Smooth muscle cell (in vitro differentiated cells): Measurements from ENCODE around the gene PVRIG. TPM values are rescaled to one million over a fixed set of nuclear protein-coding genes. Genes with fewer than 3 reads are reported as not detected.
"Not testable (repeated sequence)": the region's sequence is repeated elsewhere in the genome, so short reads cannot be mapped to it uniquely, and the experiment has no call there.

Source experiments
- DNase-seq: peaks from one replicate; lab custom pipeline; 2025; ENCODE audit not compliant: unreplicated experiment; lab: John Stamatoyannopoulos, UW
- H2AFZ ChIP-seq: fragments of 200-600 bp; sonication (generic); 2 replicates; pipeline ENCODE4 v1.6.0; 2016; ENCODE audit warnings: antibody characterized with exemption, low read depth, mild to moderate bottlenecking
- H3F3A ChIP-seq: fragments of 200-600 bp; sonication (generic); 2 replicates; pipeline ENCODE4 v1.6.0; 2017; ENCODE audit warnings: antibody characterized with exemption, low read depth
- H3K27ac ChIP-seq: fragments of 200-600 bp; sonication (generic); 2 replicates; pipeline ENCODE4 v1.5.1; 2016; ENCODE audit warnings: low read depth, mild to moderate bottlenecking
- H3K27me3 ChIP-seq: fragments of 200-600 bp; sonication (generic); 2 replicates; pipeline ENCODE4 v1.6.1; 2016; ENCODE audit warnings: low read depth, mild to moderate bottlenecking
- H3K36me3 ChIP-seq: fragments of 200-600 bp; sonication (generic); 2 replicates; pipeline ENCODE4 v1.5.1; 2016; ENCODE audit warnings: low read depth
- H3K4me1 ChIP-seq: fragments of 200-600 bp; sonication (generic); 2 replicates; pipeline ENCODE4 v1.5.1; 2016; ENCODE audit warnings: low read depth
- H3K4me2 ChIP-seq: fragments of 200-600 bp; sonication (generic); 2 replicates; pipeline ENCODE4 v1.6.0; 2016; ENCODE audit warnings: mild to moderate bottlenecking
- H3K4me3 ChIP-seq: fragments of 200-600 bp; sonication (generic); 2 replicates; pipeline ENCODE4 v1.5.1; 2016; ENCODE audit warnings: mild to moderate bottlenecking
- H3K79me2 ChIP-seq: fragments of 200-600 bp; sonication (generic); 2 replicates; pipeline ENCODE4 v1.6.0; 2016; ENCODE audit warnings: low read depth, mild to moderate bottlenecking
- H3K9ac ChIP-seq: fragments of 200-600 bp; sonication (generic); 2 replicates; pipeline ENCODE4 v1.6.0; 2016; ENCODE audit warnings: low read depth
- H3K9me3 ChIP-seq: fragments of 200-600 bp; sonication (generic); replicated peaks from 2 replicates; pipeline ENCODE4 v1.5.1; 2016; ENCODE audit warnings: low read depth
- H4K20me1 ChIP-seq: fragments of 200-600 bp; sonication (generic); 2 replicates; pipeline ENCODE4 v1.6.0; 2016; ENCODE audit warnings: low read depth
- WGBS: methylation state at CpG from one replicate; pipeline ENCODE4 v1.1.7; 2016; ENCODE audit warnings: low lambda C conversion rate; 5-methylcytosine and 5-hydroxymethylcytosine counted together
- polyA plus RNA-seq: library from polyadenylated mRNA; unstranded; fragments of >200 nt; fragmentation: Nextera tagmentation; extraction: Ambion mirVana; gene quantifications from 2 replicates; pipeline ENCODE4 v1.2.1, GENCODE V29; 2016
- total RNA-seq: library from RNA; depleted of rRNA; stranded (reverse); fragments of >200 nt; gene quantifications from 2 replicates; pipeline ENCODE4 v1.2.3, GENCODE V29; 2014
- TF ChIP-seq, protein P1 (sequence below): fragments of 200-600 bp; sonication (generic); IDR thresholded peaks from 2 replicates; pipeline ENCODE4 v1.5.1; 2017; ENCODE audit warnings: borderline replicate concordance, mild to moderate bottlenecking, antibody characterized with exemption; ENCODE audit not compliant: insufficient read depth, poor library complexity, severe bottlenecking

The PVRIG gene
- total and polyA plus RNA-seq, 2 experiments from 2014 or later = not detected

DNA sequence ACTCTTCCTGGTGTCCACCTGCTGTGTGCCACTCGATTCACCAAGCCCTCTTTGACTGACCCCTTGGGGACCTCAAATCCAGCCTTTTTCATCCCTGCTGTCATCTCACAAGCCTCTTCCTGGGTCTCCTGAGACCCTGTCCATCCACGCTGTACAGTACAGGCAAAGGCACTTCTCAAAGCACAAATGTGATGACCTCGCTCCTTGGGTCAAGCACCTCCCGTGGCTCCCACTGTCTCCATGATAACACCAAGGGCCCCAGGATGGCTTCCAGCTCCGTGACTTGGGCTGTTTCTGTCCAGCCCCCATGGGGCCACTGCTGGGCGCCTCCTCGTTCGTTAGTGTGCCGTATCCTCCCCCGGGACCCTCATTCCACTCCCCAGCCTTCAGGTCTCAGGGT lies 28.7 kb downstream of the PVRIG start:
- TF ChIP-seq, protein P1, sequence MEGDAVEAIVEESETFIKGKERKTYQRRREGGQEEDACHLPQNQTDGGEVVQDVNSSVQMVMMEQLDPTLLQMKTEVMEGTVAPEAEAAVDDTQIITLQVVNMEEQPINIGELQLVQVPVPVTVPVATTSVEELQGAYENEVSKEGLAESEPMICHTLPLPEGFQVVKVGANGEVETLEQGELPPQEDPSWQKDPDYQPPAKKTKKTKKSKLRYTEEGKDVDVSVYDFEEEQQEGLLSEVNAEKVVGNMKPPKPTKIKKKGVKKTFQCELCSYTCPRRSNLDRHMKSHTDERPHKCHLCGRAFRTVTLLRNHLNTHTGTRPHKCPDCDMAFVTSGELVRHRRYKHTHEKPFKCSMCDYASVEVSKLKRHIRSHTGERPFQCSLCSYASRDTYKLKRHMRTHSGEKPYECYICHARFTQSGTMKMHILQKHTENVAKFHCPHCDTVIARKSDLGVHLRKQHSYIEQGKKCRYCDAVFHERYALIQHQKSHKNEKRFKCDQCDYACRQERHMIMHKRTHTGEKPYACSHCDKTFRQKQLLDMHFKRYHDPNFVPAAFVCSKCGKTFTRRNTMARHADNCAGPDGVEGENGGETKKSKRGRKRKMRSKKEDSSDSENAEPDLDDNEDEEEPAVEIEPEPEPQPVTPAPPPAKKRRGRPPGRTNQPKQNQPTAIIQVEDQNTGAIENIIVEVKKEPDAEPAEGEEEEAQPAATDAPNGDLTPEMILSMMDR = no peak
- DNase-seq = no peak
- Histone ChIP-seq H3K4me1 (no peaks in the 10 kb centered on the region), H3K79me2 (no peaks in the 10 kb centered on the region), H4K20me1 (peaks cover 18% of the 10 kb centered on the region), H3K36me3 (no peaks in the 10 kb centered on the region), H3K9me3 (no peaks in the 10 kb centered on the region), H3K4me2 (no peak overlapping the region), H3K27ac (no peak overlapping the region), H3K9ac (no peak overlapping the region), H3K27me3 (no peaks in the 10 kb centered on the region), H2AFZ (no peak overlapping the region), H3F3A (no peaks in the 10 kb centered on the region), H3K4me3 (no peak overlapping the region)
- WGBS = 97% methylated on average over 10 of the region's 10 CpGs

DNA sequence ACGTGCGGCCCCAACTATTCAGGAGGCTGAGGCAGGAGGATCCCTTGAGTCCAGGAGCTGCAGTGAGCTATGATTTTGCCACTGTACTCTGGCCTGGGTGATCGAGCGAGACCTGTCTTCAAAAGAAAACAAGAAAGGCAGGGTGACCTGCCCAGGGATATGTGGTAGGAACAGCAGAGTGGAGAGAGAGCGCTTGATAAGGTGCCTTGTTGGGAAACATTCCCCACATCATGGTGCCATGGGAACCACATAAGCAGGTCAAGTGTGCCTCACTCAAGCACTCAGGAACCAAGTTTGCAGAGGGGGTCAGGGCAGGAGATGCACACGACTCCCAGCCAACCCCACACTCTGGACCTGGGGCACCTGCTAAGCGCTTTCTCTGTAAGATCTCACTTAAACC lies 37.3 kb downstream of the PVRIG start:
- H3K36me3 ChIP-seq = no peaks in the 10 kb centered on the region
- H3K4me2 ChIP-seq = no peak overlapping the region
- H3K9ac ChIP-seq = no peak overlapping the region
- no peaks in the 10 kb centered on the region for H3K4me1 ChIP-seq
- 98% methylated on average over 7 of the region's 7 CpGs for WGBS
- H4K20me1 ChIP-seq = peaks cover 12% of the 10 kb centered on the region
- H2AFZ ChIP-seq = no peak overlapping the region
- no peaks in the 10 kb centered on the region for H3K9me3 ChIP-seq
- no peak for DNase-seq
- H3K27me3 ChIP-seq = no peaks in the 10 kb centered on the region
- no peaks in the 10 kb centered on the region for H3K79me2 ChIP-seq
- no peak overlapping the region for H3K27ac ChIP-seq
- H3K4me3 ChIP-seq = no peak overlapping the region
- TF ChIP-seq, protein P1 = no peak
- no peaks in the 10 kb centered on the region for H3F3A ChIP-seq

DNA sequence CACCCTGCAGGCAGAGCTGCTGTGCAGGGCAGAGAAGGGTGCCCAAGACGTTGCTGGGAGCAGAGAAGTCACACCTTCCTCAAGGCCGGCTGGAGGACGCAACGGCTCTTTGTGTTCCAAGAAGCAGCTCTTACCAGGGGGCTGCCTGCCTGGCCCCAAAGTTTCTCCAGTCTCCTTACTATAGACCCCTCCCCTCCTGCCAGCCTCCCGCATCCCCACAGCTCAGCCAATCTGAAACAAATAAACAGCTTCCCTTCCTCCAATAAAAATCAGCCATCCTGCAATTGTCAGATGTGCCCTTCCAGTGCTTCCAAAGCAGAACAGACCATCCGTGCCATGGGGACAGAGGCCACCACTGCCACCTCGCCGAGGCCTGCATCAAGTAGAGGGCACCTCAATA lies 40.2 kb downstream of the PVRIG start:
- 86% methylated on average over 7 of the region's 8 CpGs for WGBS
- not testable (repeated sequence) for H3K9ac ChIP-seq, H3K4me3 ChIP-seq, H3K27ac ChIP-seq, H3K9me3 ChIP-seq, H3K79me2 ChIP-seq, DNase-seq, H3K27me3 ChIP-seq, H3F3A ChIP-seq, H3K36me3 ChIP-seq, H3K4me2 ChIP-seq, H3K4me1 ChIP-seq, H2AFZ ChIP-seq
- H4K20me1 ChIP-seq = peaks cover 19% of the 10 kb centered on the region

DNA sequence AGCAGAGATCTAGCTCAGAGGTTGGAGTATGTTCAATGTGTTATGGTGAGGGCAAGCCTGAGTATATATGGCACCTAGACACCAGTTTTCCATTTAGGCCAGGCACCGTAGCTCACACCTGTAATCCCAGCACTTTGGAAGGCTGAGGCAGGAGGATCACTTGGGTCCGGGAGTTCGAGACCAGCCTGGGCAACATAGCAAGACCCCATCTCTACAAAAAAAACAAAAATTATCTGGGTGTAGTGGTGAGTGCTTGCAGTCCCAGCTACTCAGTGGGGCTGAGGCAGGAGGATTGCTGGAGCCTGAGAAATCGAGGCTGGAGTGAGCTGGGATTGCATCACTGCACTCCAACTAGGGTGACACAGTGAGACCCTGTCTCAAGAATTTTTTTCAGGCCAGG lies 43.1 kb downstream of the PVRIG start:
- H3K4me2 ChIP-seq, H3K79me2 ChIP-seq, H3K27ac ChIP-seq, DNase-seq, H3K36me3 ChIP-seq, H3K4me3 ChIP-seq, H2AFZ ChIP-seq, H3K9ac ChIP-seq, H3K4me1 ChIP-seq, H3K9me3 ChIP-seq, H3F3A ChIP-seq, H3K27me3 ChIP-seq: not testable (repeated sequence)
- peaks cover 38% of the 10 kb centered on the region for H4K20me1 ChIP-seq
- WGBS = 100% methylated on average over 4 of the region's 4 CpGs

DNA sequence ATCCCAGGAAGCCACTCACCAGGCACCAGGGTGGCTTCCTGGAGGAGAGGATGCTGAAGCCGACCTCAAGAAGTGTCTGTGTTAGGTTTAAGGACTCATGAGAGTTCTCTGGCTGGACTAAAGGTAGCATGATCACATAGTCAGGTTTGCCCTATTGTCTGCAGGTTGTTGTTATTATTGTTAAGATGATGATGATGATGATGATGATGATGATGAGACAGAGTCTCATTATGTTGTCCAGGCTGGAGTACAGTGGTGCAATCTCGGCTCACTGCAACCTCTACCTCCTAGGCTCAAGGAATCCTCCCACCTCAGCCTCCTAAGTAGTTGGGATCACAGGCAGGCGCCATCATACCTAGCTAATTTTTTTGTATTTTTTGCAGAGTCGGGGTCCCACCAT lies 44.5 kb downstream of the PVRIG start:
- WGBS = 95% methylated on average over 4 of the region's 4 CpGs
- H3K4me1 ChIP-seq, H3K9me3 ChIP-seq, H3K4me3 ChIP-seq, H3F3A ChIP-seq, H3K4me2 ChIP-seq, H2AFZ ChIP-seq, H3K27ac ChIP-seq, H3K9ac ChIP-seq, H3K79me2 ChIP-seq, DNase-seq, H3K27me3 ChIP-seq, H3K36me3 ChIP-seq: not testable (repeated sequence)
- H4K20me1 ChIP-seq = peaks cover 42% of the 10 kb centered on the region

DNA sequence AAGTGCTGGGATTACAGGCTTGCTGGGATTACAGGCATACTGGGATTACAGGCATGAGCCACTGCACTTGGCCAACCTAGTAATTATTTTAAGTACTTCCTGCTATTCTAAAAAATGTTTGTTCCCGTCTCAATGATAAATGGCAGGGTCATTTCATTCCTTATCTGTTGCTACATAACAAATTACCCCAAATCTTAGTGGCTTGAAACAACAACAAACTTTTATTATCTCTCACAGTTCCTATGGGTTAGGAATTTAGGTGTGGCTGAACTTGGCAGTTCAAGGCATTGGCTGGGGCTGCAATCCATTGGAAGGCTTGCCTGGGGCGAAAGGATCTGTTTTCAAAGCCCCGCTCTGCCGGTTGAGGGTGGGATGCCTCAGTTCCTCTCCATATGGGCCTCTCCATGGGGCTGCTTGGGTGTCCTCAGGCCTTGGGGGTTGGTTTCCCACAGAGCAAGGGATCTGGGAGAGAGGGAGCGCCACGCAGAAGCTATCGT lies 45.0 kb downstream of the PVRIG start:
- not testable (repeated sequence) for H3K79me2 ChIP-seq, H3K9ac ChIP-seq, H3K9me3 ChIP-seq, H3K36me3 ChIP-seq, H2AFZ ChIP-seq, H3K4me2 ChIP-seq, H3K4me3 ChIP-seq, H3K27me3 ChIP-seq, H3K27ac ChIP-seq, DNase-seq, H3F3A ChIP-seq, H3K4me1 ChIP-seq
- WGBS = 71% methylated on average over 7 of the region's 7 CpGs
- H4K20me1 ChIP-seq = peaks cover 47% of the 10 kb centered on the region

DNA sequence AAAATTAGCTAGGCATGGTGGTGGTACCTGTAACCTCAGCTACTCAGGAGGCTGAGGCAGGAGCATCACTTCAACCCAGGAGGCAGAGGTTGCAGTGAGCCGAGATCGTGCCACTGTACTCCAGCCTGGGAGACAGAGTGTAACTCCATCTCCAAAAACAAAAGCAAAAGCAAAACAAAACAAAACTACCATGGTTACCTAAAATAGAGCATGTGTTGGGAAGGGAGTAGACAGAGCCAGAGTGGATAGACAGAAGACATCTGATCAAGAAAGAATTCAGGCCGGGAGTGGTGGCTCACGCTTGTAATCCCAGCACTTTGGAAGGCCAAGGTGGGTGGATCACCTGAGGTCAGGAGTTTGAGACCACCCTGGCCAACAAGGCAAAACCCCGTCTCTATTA lies 46.1 kb downstream of the PVRIG start:
- not testable (repeated sequence) for H2AFZ ChIP-seq, H3F3A ChIP-seq, H3K36me3 ChIP-seq, DNase-seq, H3K9ac ChIP-seq, H3K9me3 ChIP-seq, H3K79me2 ChIP-seq, H3K27me3 ChIP-seq, H3K27ac ChIP-seq, H3K4me3 ChIP-seq, H3K4me1 ChIP-seq, H3K4me2 ChIP-seq
- H4K20me1 ChIP-seq = peaks cover 47% of the 10 kb centered on the region
- WGBS = 98% methylated on average over 5 of the region's 5 CpGs
